Measurements from ENCODE around the gene LARGE1.

The LARGE1 gene

DNA sequence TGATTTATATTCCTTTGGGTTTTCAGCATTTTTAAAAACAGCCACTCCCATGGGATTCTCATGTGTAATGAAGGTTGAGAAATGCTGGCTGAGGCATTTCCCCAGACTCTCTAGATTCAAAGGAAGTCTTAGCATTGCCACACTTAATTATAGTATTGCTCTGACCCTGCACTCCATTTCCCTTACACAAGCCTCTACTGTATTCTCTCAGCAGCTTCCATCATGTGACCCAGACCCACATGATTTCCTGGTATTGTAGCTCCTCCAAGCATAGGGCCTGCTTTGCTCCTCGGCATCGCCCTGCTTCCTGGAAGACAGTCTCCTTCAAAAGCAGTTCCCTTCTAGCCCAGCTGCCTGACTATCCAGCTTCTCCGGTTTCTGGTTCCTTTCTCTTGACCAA lies 261.5 kb downstream of the LARGE1 start:
- H2AFZ ChIP-seq (ENCODE audit: low read depth, low read length, severe bottlenecking): no peak overlapping the region
- H3K9me3 ChIP-seq (ENCODE audit: insufficient read depth, low read length): no peaks in the 10 kb centered on the region

DNA sequence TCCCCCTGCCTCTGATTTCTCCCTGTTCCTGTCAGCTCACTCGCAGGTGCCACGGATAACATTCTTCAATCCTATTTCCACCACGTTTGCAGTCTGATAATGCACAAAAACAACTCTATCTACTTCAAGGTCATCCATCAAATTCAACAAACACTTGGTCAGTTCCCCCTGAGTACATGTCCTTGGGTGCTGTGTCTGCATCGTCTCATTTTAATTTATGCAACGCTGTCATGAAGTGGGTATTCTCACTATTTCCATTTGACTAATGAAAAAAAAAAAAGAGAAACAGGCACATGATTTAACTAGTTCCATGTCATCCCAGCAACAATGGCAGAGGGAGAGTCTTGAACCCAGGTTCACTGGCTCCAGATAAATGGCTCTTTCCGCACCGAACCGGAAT lies 262.6 kb downstream of the LARGE1 start:
- H2AFZ ChIP-seq (ENCODE audit: low read depth, low read length, severe bottlenecking): no peak overlapping the region
- H3K27ac ChIP-seq (ENCODE audit: low read depth, low read length): no peak overlapping the region
- no peak overlapping the region for H3K4me3 ChIP-seq (ENCODE audit: insufficient read depth, low read length, poor library complexity, severe bottlenecking)
- no peaks in the 10 kb centered on the region for H3K9me2 ChIP-seq (replicated peaks; ENCODE audit: insufficient read depth, low read length)
- H3K27me3 ChIP-seq (ENCODE audit: low read length): no peaks in the 10 kb centered on the region
- TF ChIP-seq EZH2phosphoT487 (conservative IDR thresholded peaks at IDR 0.05; ENCODE audit: low read length): no peak
- no peaks in the 10 kb centered on the region for H3K36me3 ChIP-seq (ENCODE audit: low read length)
- H3K9ac ChIP-seq (ENCODE audit: low read length): no peak overlapping the region
- H3F3A ChIP-seq (ENCODE audit: insufficient read depth): no peaks in the 10 kb centered on the region
- no peaks in the 10 kb centered on the region for H3K9me3 ChIP-seq (ENCODE audit: insufficient read depth, low read length)
- no peaks in the 10 kb centered on the region for H3K79me2 ChIP-seq (ENCODE audit: insufficient read depth, low read length)
- no peak overlapping the region for H3K4me2 ChIP-seq (ENCODE audit: low read depth, low read length, poor library complexity, severe bottlenecking)
- no peaks in the 10 kb centered on the region for H4K20me1 ChIP-seq (ENCODE audit: low read depth, low read length)

More for the DNA sequence above, 261.5 kb downstream of the LARGE1 start:
- no peak overlapping the region for H3K27ac ChIP-seq (ENCODE audit: low read depth, low read length)
- H3K9ac ChIP-seq (ENCODE audit: low read length): no peak overlapping the region
- no peaks in the 10 kb centered on the region for H4K20me1 ChIP-seq (ENCODE audit: low read depth, low read length)
- no peaks in the 10 kb centered on the region for H3K27me3 ChIP-seq (ENCODE audit: low read length)
- H3K9me2 ChIP-seq (replicated peaks; ENCODE audit: insufficient read depth, low read length): no peaks in the 10 kb centered on the region
- no peak overlapping the region for H3K4me3 ChIP-seq (ENCODE audit: insufficient read depth, low read length, poor library complexity, severe bottlenecking)
- TF ChIP-seq, protein P1, sequence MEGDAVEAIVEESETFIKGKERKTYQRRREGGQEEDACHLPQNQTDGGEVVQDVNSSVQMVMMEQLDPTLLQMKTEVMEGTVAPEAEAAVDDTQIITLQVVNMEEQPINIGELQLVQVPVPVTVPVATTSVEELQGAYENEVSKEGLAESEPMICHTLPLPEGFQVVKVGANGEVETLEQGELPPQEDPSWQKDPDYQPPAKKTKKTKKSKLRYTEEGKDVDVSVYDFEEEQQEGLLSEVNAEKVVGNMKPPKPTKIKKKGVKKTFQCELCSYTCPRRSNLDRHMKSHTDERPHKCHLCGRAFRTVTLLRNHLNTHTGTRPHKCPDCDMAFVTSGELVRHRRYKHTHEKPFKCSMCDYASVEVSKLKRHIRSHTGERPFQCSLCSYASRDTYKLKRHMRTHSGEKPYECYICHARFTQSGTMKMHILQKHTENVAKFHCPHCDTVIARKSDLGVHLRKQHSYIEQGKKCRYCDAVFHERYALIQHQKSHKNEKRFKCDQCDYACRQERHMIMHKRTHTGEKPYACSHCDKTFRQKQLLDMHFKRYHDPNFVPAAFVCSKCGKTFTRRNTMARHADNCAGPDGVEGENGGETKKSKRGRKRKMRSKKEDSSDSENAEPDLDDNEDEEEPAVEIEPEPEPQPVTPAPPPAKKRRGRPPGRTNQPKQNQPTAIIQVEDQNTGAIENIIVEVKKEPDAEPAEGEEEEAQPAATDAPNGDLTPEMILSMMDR (IDR thresholded peaks at IDR 0.05; ENCODE audit: insufficient read depth, low read length, poor library complexity, severe bottlenecking): no peak
- TF ChIP-seq EZH2phosphoT487 (conservative IDR thresholded peaks at IDR 0.05; ENCODE audit: low read length): no peak
- no peaks in the 10 kb centered on the region for H3F3A ChIP-seq (ENCODE audit: insufficient read depth)
- no peaks in the 10 kb centered on the region for H3K36me3 ChIP-seq (ENCODE audit: low read length)
- H3K79me2 ChIP-seq (ENCODE audit: insufficient read depth, low read length): no peaks in the 10 kb centered on the region
- no peak overlapping the region for H3K4me2 ChIP-seq (ENCODE audit: low read depth, low read length, poor library complexity, severe bottlenecking)

DNA sequence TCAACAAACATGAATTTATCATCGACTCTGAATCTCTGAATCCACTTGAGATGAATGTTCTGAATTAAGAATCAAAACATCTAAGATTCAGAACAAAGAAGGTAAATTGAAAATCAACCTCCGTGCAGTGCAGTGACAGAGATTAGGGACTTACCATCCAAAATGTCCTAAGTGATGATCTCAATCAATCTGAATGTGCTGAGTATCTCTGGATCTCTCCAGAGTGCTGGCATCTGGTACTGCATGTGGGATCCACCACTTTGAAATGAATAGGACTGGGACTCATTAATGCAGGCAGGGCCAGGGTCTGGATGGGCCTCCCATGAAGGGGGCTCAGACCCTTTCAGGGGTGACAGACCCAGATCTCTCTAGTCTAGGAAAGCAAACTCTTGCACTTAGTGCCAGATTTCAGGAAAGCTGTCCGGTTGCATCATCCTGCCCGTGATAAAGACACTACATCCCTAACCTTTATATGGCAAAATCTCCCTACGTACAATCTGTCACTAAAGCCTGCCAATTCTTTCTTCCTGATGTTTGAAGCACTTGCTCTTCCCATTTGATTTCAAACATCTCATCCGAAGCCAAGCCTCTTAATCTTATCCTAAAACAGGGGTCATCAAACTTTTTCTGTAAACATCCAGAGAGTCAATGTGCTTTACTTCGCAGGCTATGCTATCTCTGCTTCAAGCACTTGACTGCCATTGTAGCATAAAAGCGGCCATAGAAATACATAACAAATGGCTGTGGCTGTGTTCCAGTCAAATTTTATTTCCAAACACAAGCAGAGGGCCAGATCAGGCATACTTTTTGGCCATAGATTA lies 263.3 kb downstream of the LARGE1 start:
- Histone ChIP-seq H3K36me3 (ENCODE audit: low read length) (no peaks in the 10 kb centered on the region), H3F3A (ENCODE audit: insufficient read depth) (no peaks in the 10 kb centered on the region), H3K79me2 (ENCODE audit: insufficient read depth, low read length) (no peaks in the 10 kb centered on the region), H3K4me3 (ENCODE audit: insufficient read depth, low read length, poor library complexity, severe bottlenecking) (no peak overlapping the region), H4K20me1 (ENCODE audit: low read depth, low read length) (no peaks in the 10 kb centered on the region), H3K9ac (ENCODE audit: low read length) (no peak overlapping the region), H2AFZ (ENCODE audit: low read depth, low read length, severe bottlenecking) (no peak overlapping the region), H3K4me2 (ENCODE audit: low read depth, low read length, poor library complexity, severe bottlenecking) (no peak overlapping the region), H3K9me3 (ENCODE audit: insufficient read depth, low read length) (no peaks in the 10 kb centered on the region), H3K9me2 (replicated peaks; ENCODE audit: insufficient read depth, low read length) (no peaks in the 10 kb centered on the region), H3K27me3 (ENCODE audit: low read length) (no peaks in the 10 kb centered on the region), H3K27ac (ENCODE audit: low read depth, low read length) (no peak overlapping the region)
- TF ChIP-seq EZH2phosphoT487 (conservative IDR thresholded peaks at IDR 0.05; ENCODE audit: low read length): no peak
- TF ChIP-seq, protein P1 (IDR thresholded peaks at IDR 0.05; ENCODE audit: insufficient read depth, low read length, poor library complexity, severe bottlenecking): no peak

DNA sequence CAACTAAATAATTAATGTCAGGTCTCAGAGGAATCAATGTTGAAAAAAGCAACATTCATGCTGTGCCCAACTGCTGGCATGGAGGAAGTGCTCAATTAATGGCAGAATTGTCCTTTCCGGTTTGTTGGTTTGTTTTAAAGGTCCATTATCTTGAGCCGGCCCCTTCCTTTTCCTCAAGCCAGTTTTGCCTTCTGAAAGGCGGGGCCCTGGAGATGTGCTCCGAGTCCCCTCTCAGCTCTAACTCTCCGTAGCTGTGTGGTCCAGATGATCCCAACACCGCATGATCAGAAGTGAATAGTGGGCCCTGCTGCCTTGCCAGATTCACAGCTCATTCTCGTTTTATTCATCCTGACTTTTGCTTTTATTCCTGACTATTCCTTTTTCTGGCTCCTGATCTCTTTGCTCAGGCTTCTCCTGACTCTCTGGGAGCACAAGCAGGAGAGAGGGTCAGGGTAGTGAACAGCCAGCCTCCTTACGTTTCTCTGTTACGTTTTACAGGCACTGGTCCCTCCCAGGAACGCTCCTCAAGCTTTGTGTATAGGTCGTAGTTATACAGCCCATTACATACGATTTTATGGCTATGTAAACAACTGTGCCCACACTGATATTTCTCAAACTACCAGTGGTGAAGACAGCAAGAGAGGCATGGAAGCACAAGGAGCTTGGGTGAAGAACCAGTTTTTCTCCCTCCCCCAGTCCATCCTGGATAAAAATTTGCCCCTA lies 265.9 kb downstream of the LARGE1 start:
- Histone ChIP-seq H3K9ac (ENCODE audit: low read length) (no peak overlapping the region), H3K79me2 (ENCODE audit: insufficient read depth, low read length) (no peaks in the 10 kb centered on the region), H2AFZ (ENCODE audit: low read depth, low read length, severe bottlenecking) (no peak overlapping the region), H3K27ac (ENCODE audit: low read depth, low read length) (no peak overlapping the region), H3K27me3 (ENCODE audit: low read length) (no peaks in the 10 kb centered on the region), H3F3A (ENCODE audit: insufficient read depth) (no peaks in the 10 kb centered on the region), H3K9me3 (ENCODE audit: insufficient read depth, low read length) (no peaks in the 10 kb centered on the region), H4K20me1 (ENCODE audit: low read depth, low read length) (no peaks in the 10 kb centered on the region), H3K9me2 (replicated peaks; ENCODE audit: insufficient read depth, low read length) (no peaks in the 10 kb centered on the region), H3K4me2 (ENCODE audit: low read depth, low read length, poor library complexity, severe bottlenecking) (no peak overlapping the region), H3K36me3 (ENCODE audit: low read length) (no peaks in the 10 kb centered on the region), H3K4me3 (ENCODE audit: insufficient read depth, low read length, poor library complexity, severe bottlenecking) (no peak overlapping the region)
- TF ChIP-seq, protein P1 (IDR thresholded peaks at IDR 0.05; ENCODE audit: insufficient read depth, low read length, poor library complexity, severe bottlenecking): no peak
- no peak for TF ChIP-seq EZH2phosphoT487 (conservative IDR thresholded peaks at IDR 0.05; ENCODE audit: low read length)

Measured in SU-DHL-6 (cell line).